Muscle layer of colon (tissue), 2 donors: ENCODE measurements around the gene TMEM86A.

ENCODE experiments used
- H3K27ac ChIP-seq: one replicate; pipeline ENCODE4 v1.7.0; 2013; ENCODE audit warnings: low read depth, mild to moderate bottlenecking, low read length, moderate library complexity
- H3K27me3 ChIP-seq, 2 donors: one replicate each; pipeline ENCODE4 v1.7.0; 2013; ENCODE audit warnings: low read length in 2 of 2, mild to moderate bottlenecking in 2 of 2; ENCODE audit not compliant: insufficient read depth in 2 of 2, control insufficient read depth in 1 of 2
- H3K36me3 ChIP-seq: one replicate; pipeline ENCODE4 v1.7.0; 2013; ENCODE audit warnings: mild to moderate bottlenecking, low read length; ENCODE audit not compliant: insufficient read depth
- H3K4me1 ChIP-seq: one replicate; pipeline ENCODE4 v1.7.0; 2013; ENCODE audit warnings: mild to moderate bottlenecking, low read length; ENCODE audit not compliant: insufficient read depth
- H3K4me3 ChIP-seq, 2 donors: one replicate each; pipeline ENCODE4 v1.7.0; 2013; ENCODE audit warnings: low read length in 2 of 2, low read depth in 1 of 2, mild to moderate bottlenecking in 1 of 2, moderate library complexity in 1 of 2
- H3K9ac ChIP-seq: one replicate; pipeline ENCODE4 v1.7.0; 2013; ENCODE audit warnings: low read length
- H3K9me3 ChIP-seq: one replicate; pipeline ENCODE4 v1.7.0; 2013; ENCODE audit warnings: mild to moderate bottlenecking, low read length
- donor health status: abdominal sarcoma.
- donor health status: Adenocarcinoma of cecum.

Gene TMEM86A

GRCh38 chr11:18728658-18729057 is 30.1 kb downstream of the TMEM86A start:
- H3K9ac ChIP-seq, result no peak overlapping the region
- no peaks in the 10 kb centered on the region for H3K9me3 ChIP-seq
- H3K27ac ChIP-seq, result no peak overlapping the region
- no peaks in the 10 kb centered on the region for H3K36me3 ChIP-seq
- no peaks in the 10 kb centered on the region for H3K27me3 ChIP-seq
- no peak overlapping the region for H3K4me3 ChIP-seq
- H3K4me1 ChIP-seq, result peaks cover 8% of the 10 kb centered on the region

GRCh38 chr11:18729426-18729825 is 30.8 kb downstream of the TMEM86A start:
- Histone ChIP-seq H3K27ac (no peak overlapping the region), H3K4me1 (peaks cover 8% of the 10 kb centered on the region), H3K27me3 (no peaks in the 10 kb centered on the region), H3K4me3 (no peak overlapping the region), H3K9me3 (no peaks in the 10 kb centered on the region), H3K36me3 (no peaks in the 10 kb centered on the region), H3K9ac (no peak overlapping the region)

- Histone ChIP-seq H3K4me3 (no peak overlapping the region), H3K9me3 (no peaks in the 10 kb centered on the region), H3K36me3 (no peaks in the 10 kb centered on the region), H3K4me1 (peaks cover 8% of the 10 kb centered on the region), H3K27ac (no peak overlapping the region), H3K9ac (no peak overlapping the region), H3K27me3 (no peaks in the 10 kb centered on the region)
Observed at GRCh38 chr11:18730020-18730419, 31.4 kb downstream of the TMEM86A start.

- Histone ChIP-seq H3K9me3 (no peaks in the 10 kb centered on the region), H3K4me3 (no peak overlapping the region), H3K4me1 (peaks cover 8% of the 10 kb centered on the region), H3K27ac (no peak overlapping the region), H3K9ac (no peak overlapping the region), H3K27me3 (no peaks in the 10 kb centered on the region), H3K36me3 (no peaks in the 10 kb centered on the region)
Observed at GRCh38 chr11:18731441-18731840, 32.9 kb downstream of the TMEM86A start.

GRCh38 chr11:18731949-18732821 is 33.6 kb downstream of the TMEM86A start:
- Histone ChIP-seq H3K4me3 (no peak overlapping the region), H3K9ac (no peak overlapping the region), H3K27me3 (no peaks in the 10 kb centered on the region), H3K9me3 (no peaks in the 10 kb centered on the region), H3K4me1 (peaks cover 8% of the 10 kb centered on the region), H3K27ac (no peak overlapping the region), H3K36me3 (no peaks in the 10 kb centered on the region)

GRCh38 chr11:18733202-18733601 is 34.6 kb downstream of the TMEM86A start:
- H3K4me1 ChIP-seq, result no peaks in the 10 kb centered on the region
- no peaks in the 10 kb centered on the region for H3K36me3 ChIP-seq
- no peaks in the 10 kb centered on the region for H3K9me3 ChIP-seq
- H3K9ac ChIP-seq, result no peak overlapping the region
- no peaks in the 10 kb centered on the region for H3K27me3 ChIP-seq
- H3K4me3 ChIP-seq, result no peak overlapping the region
- H3K27ac ChIP-seq, result no peak overlapping the region

- no peaks in the 10 kb centered on the region for H3K36me3 ChIP-seq
- no peaks in the 10 kb centered on the region for H3K4me1 ChIP-seq
- H3K9me3 ChIP-seq, result no peaks in the 10 kb centered on the region
- H3K27ac ChIP-seq, result no peak overlapping the region
- H3K27me3 ChIP-seq, result no peaks in the 10 kb centered on the region
- no peak overlapping the region for H3K9ac ChIP-seq
- no peak overlapping the region for H3K4me3 ChIP-seq
Observed at GRCh38 chr11:18736590-18737148, 38.1 kb downstream of the TMEM86A start.

- H3K27me3 ChIP-seq, result no peaks in the 10 kb centered on the region
- H3K9ac ChIP-seq, result no peak overlapping the region
- no peaks in the 10 kb centered on the region for H3K36me3 ChIP-seq
- H3K4me3 ChIP-seq, result no peak overlapping the region
- no peak overlapping the region for H3K27ac ChIP-seq
- H3K9me3 ChIP-seq, result no peaks in the 10 kb centered on the region
- H3K4me1 ChIP-seq, result no peaks in the 10 kb centered on the region
Observed at GRCh38 chr11:18737642-18738041, 39.1 kb downstream of the TMEM86A start.

- no peaks in the 10 kb centered on the region for H3K9me3 ChIP-seq
- H3K9ac ChIP-seq, result no peak overlapping the region
- no peaks in the 10 kb centered on the region for H3K36me3 ChIP-seq
- no peak overlapping the region for H3K4me3 ChIP-seq
- H3K27me3 ChIP-seq, result no peaks in the 10 kb centered on the region
- H3K4me1 ChIP-seq, result no peaks in the 10 kb centered on the region
- H3K27ac ChIP-seq, result no peak overlapping the region
Observed at GRCh38 chr11:18739685-18740084, 41.1 kb downstream of the TMEM86A start.

- Histone ChIP-seq H3K27ac (no peak overlapping the region), H3K9me3 (no peaks in the 10 kb centered on the region), H3K36me3 (no peaks in the 10 kb centered on the region), H3K4me1 (no peaks in the 10 kb centered on the region), H3K4me3 (no peak overlapping the region), H3K27me3 (no peaks in the 10 kb centered on the region), H3K9ac (no peak overlapping the region)
Observed at GRCh38 chr11:18741783-18742182, 43.2 kb downstream of the TMEM86A start.

GRCh38 chr11:18743365-18743764 is 44.8 kb downstream of the TMEM86A start:
- Histone ChIP-seq H3K9me3 (no peaks in the 10 kb centered on the region), H3K9ac (no peak overlapping the region), H3K27ac (no peak overlapping the region)

More at GRCh38 chr11:18743365-18743764, 44.8 kb downstream of the TMEM86A start:
- Histone ChIP-seq H3K4me1 (no peaks in the 10 kb centered on the region), H3K27me3 (no peaks in the 10 kb centered on the region), H3K36me3 (no peaks in the 10 kb centered on the region), H3K4me3 (no peak overlapping the region)
